Heart left ventricle (tissue), 13 donors: ENCODE data around the gene TPST2.

ENCODE experiments used
- POLR2A ChIP-seq, 2 donors: fragments of 450-650 bp; IDR thresholded peaks; one replicate each; pipeline ENCODE4 v1.6.1; 2017; ENCODE audit warnings: antibody characterized with exemption in 2 of 2, mild to moderate bottlenecking in 2 of 2, moderate library complexity in 2 of 2
- TF ChIP-seq, protein P1 (sequence below), 12 donors: fragments of 200-600 bp; sonication (generic) in 4 of 12; IDR thresholded peaks; one replicate each; pipeline versions ENCODE4 v1.5.0 to v1.8.0; 2018 to 2022; ENCODE audit warnings: antibody characterized with exemption in 12 of 12, mild to moderate bottlenecking in 5 of 12
- donor health status: ischemic (EF 13 %, LVEDD 7.1; RV severe dilation, severe dysfunction).
- donor health status: DM: no; HTN: yes; CAD: no.
- donor health status: DM: no; HTN: no; CAD: no.
- donor health status: ischemic (EF 25% LVEDD 6.9; RV normal size, moderate dysfunction).
- donor health status: ischemic (EF 25% LVEDD 5.7; RV mildly dilated, moderate dysfunction).
- donor health status: ischemic (EF 35%, LVEDD 5.7; RV mildly dilated, moderate dysfunction).
- donor health status: nonischemic (EF 11% LVEDD 7.7; RV severe dilation, severe dysfunction).
- donor health status: DM: yes; HTN: yes; CAD: no.
- donor health status: PGD.
- donor health status: ischemic (EF 29% LVEDD 5.4; RV normal size, mild dysfunction).
- donor health status: nonischemic (EF 23%, LVEDD 6.1; RV moderate dilation, normal function).

DNA sequence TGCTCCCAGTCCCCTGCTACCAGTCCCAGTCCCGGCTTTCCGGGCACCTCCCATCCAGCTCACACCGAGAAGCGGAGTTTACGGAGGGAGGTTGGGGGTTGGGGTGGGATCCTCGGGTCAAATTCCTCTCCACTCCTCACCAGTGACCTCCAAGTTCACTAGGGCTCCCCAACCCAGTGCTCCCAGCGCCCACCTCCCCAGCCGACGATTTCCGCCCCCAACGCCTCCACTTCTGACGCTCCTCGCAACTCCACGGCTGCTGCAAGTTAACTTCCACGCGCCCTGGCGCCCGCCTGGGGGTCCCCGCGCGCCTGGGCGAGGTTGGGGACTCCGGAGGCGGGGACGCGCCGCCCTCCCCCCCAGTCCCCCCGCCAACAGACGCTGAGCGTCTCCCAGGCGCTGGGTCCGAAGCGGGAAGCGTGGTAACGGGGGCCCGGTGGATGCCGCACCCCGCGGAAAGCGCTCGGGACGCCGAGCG is 526 bp downstream of the TPST2 start:
- TF ChIP-seq POLR2A (IDR thresholded peaks at IDR 0.05) = no peak
- TF ChIP-seq, protein P1, sequence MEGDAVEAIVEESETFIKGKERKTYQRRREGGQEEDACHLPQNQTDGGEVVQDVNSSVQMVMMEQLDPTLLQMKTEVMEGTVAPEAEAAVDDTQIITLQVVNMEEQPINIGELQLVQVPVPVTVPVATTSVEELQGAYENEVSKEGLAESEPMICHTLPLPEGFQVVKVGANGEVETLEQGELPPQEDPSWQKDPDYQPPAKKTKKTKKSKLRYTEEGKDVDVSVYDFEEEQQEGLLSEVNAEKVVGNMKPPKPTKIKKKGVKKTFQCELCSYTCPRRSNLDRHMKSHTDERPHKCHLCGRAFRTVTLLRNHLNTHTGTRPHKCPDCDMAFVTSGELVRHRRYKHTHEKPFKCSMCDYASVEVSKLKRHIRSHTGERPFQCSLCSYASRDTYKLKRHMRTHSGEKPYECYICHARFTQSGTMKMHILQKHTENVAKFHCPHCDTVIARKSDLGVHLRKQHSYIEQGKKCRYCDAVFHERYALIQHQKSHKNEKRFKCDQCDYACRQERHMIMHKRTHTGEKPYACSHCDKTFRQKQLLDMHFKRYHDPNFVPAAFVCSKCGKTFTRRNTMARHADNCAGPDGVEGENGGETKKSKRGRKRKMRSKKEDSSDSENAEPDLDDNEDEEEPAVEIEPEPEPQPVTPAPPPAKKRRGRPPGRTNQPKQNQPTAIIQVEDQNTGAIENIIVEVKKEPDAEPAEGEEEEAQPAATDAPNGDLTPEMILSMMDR (IDR thresholded peaks at IDR 0.05) = no peak
